ENCODE data around the gene OR6A2.
A peak's percentile ranks its signal among the peaks of the same experiment; 100 is the strongest.

GRCh38 chr11:6755303-6755952 is 44.1 kb downstream of the OR6A2 start:
- TF ChIP-seq EZH2 (IDR thresholded peaks at IDR 0.05; ENCODE audit: low read length, missing control alignments) (no peak), CTCF (conservative IDR thresholded peaks at IDR 0.05 in 1 of 2, IDR thresholded peaks at IDR 0.05 in 1 of 2; ENCODE audit: low read depth in 1 of 2, low read length in 2 of 2) (peak; percentile 96 to 98)
